Testis (tissue), 2 donors: ENCODE measurements around the gene HOXA13.

Experiments used
- CTCF ChIP-seq, 3 experiments: fragments of 450-650 bp in 2 of 3; fragments of 200-600 bp in 1 of 3; sonication (generic) in 1 of 3; IDR thresholded peaks; one replicate each; pipeline ENCODE4 v1.5.1; 2016 to 2019; ENCODE audit warnings: antibody characterized with exemption in 3 of 3, mild to moderate bottlenecking in 2 of 3, moderate library complexity in 1 of 3
- POLR2A ChIP-seq: fragments of 450-650 bp; IDR thresholded peaks from one replicate; pipeline ENCODE4 v1.6.1; 2017; ENCODE audit warnings: antibody characterized with exemption, mild to moderate bottlenecking, moderate library complexity

GRCh38 chr7:27207348-27207985, 7.6 kb upstream of the HOXA13 start:
- TF ChIP-seq CTCF (IDR thresholded peaks at IDR 0.05) (no peak), POLR2A (no peak)
